Liver (tissue), 3 donors: ENCODE data around the gene GTPBP6.

Experiments used
- ATF3 ChIP-seq: IDR thresholded peaks from 2 replicates; pipeline ENCODE4 v1.6.1; 2016; ENCODE audit warnings: antibody characterized with exemption
- CTCF ChIP-seq: fragments of 150-350 bp; IDR thresholded peaks from 2 replicates; pipeline ENCODE4 v1.5.1; 2017; ENCODE audit warnings: improper control_type of control experiment, low read depth, low read length; ENCODE audit not compliant: missing input control
- MAX ChIP-seq: IDR thresholded peaks from 2 replicates; pipeline ENCODE4 v1.6.1; 2016; ENCODE audit warnings: antibody characterized with exemption
- donor health status: healthy.
- donor health status: healthy.

- no peak for TF ChIP-seq ATF3
- no peak for TF ChIP-seq CTCF
- TF ChIP-seq MAX: no peak
Observed at GRCh38 chrX:302975-303374, 15.6 kb downstream of the GTPBP6 start.
